Memory B cell (primary cell): ENCODE results near the gene CDKL1.

Experiments
- ATAC-seq: fragments of 150-1000 bp; cut with Tn5 transposase; 2 replicates; pipeline ENCODE4 v1.10.0; 2021; ENCODE audit warnings: low read depth, mild to moderate bottlenecking, moderate library complexity
- DNase-seq, 2 donors: peaks; one replicate each; pipeline ENCODE4 v3.0.0; 2022; ENCODE audit warnings: low spot score in 2 of 2
- H3K27ac Mint-ChIP-seq: one replicate; pipeline ENCODE4 v1.8.0; 2022; ENCODE audit warnings: mild to moderate bottlenecking, moderate library complexity, mixed read lengths
- H3K27me3 Mint-ChIP-seq: one replicate; pipeline ENCODE4 v1.8.0; 2022; ENCODE audit warnings: mixed read lengths
- H3K36me3 Mint-ChIP-seq: one replicate; pipeline ENCODE4 v1.8.0; 2022; ENCODE audit warnings: mild to moderate bottlenecking, mixed read lengths
- H3K4me1 Mint-ChIP-seq: one replicate; pipeline ENCODE4 v1.8.0; 2022; ENCODE audit warnings: mixed read lengths
- H3K4me3 Mint-ChIP-seq: one replicate; pipeline ENCODE4 v1.8.0; 2022; ENCODE audit warnings: mild to moderate bottlenecking, moderate library complexity, mixed read lengths
- H3K9me3 Mint-ChIP-seq: one replicate; pipeline ENCODE4 v1.8.0; 2022; ENCODE audit warnings: mixed read lengths

CDKL1 gene

GRCh38 chr14:50396631-50397389 is at the start of gene CDKL1:
Gene CDKL1, minus strand, starts transcription at chr14:50396881. Its CDS starts 1,013 bp downstream, at chr14:50395868.
- H3K27me3 Mint-ChIP-seq: peaks cover 2% of the 10 kb centered on the region
- peaks cover 15% of the 10 kb centered on the region for H3K4me1 Mint-ChIP-seq
- H3K36me3 Mint-ChIP-seq: peaks cover 2% of the 10 kb centered on the region
- no peaks in the 10 kb centered on the region for H3K9me3 Mint-ChIP-seq
- peak within 1 kb of the TSS; percentile 39 for H3K27ac Mint-ChIP-seq
- peak within 1 kb of the TSS; percentile 90 for H3K4me3 Mint-ChIP-seq
- DNase-seq: peak; percentile 7 to 34
- ATAC-seq: peak; percentile 65

DNA sequence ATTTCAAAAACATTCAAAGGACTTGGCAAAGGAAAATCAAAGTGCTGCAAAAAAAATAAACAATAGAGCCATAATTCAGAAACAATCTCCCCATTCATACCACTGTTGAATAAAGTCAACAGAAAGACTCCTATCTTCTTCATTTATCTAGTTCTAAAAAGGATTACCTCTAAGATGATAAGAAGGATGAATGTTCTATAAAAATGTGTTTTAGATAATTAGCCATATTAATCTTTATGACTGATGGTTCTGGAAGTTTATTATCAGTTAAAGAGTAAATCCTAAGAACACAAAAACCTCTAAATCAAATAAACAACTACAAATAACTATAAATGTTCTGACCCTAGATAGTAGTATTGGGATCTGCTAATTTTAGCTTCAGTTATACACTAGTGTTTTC is 37.8 kb upstream of the CDKL1 start:
- no peaks in the 10 kb centered on the region for H3K27me3 Mint-ChIP-seq
- ATAC-seq: no peak

GRCh38 chr14:50432131-50432530 is 35.5 kb upstream of the CDKL1 start:
- DNase-seq: no peak
- Mint-ChIP-seq H3K27ac (no peak overlapping the region), H3K27me3 (no peaks in the 10 kb centered on the region), H3K4me1 (no peaks in the 10 kb centered on the region), H3K4me3 (no peak overlapping the region), H3K36me3 (peaks cover 24% of the 10 kb centered on the region), H3K9me3 (no peaks in the 10 kb centered on the region)
- no peak for ATAC-seq

More for the DNA sequence above, 37.8 kb upstream of the CDKL1 start:
- Mint-ChIP-seq H3K9me3 (peaks cover 3% of the 10 kb centered on the region), H3K36me3 (peaks cover 32% of the 10 kb centered on the region), H3K4me1 (no peaks in the 10 kb centered on the region), H3K27ac (no peak overlapping the region), H3K4me3 (no peak overlapping the region)
- DNase-seq: no peak

DNA sequence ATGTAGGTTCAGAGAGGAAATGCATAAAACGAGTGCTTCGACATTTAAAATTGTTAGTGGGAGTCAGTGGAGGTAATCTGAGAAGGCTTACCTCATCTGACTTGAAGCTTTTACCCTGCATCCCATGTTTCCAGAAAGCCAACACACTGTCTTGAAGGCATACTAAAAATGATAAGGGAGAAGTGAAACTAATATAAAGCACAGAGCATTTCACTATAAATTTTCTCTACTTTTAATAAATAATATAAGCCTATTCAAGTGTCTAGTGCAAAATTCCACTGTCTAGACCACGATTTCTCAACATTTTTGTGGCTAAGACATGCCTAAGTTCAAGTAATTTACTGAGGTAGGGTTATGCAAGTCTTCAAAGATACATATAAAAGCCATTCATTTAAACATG is 29.1 kb upstream of the CDKL1 start:
- Mint-ChIP-seq H3K4me3 (no peak overlapping the region), H3K27ac (no peak overlapping the region), H3K9me3 (no peaks in the 10 kb centered on the region), H3K4me1 (no peaks in the 10 kb centered on the region), H3K36me3 (peaks cover 13% of the 10 kb centered on the region), H3K27me3 (no peaks in the 10 kb centered on the region)
- no peak for DNase-seq
- no peak for ATAC-seq

- no peaks in the 10 kb centered on the region for H3K27me3 Mint-ChIP-seq
- H3K4me3 Mint-ChIP-seq: no peak overlapping the region
- ATAC-seq: no peak
- no peaks in the 10 kb centered on the region for H3K4me1 Mint-ChIP-seq
- H3K9me3 Mint-ChIP-seq: no peaks in the 10 kb centered on the region
- DNase-seq: no peak
- no peak overlapping the region for H3K27ac Mint-ChIP-seq
- H3K36me3 Mint-ChIP-seq: peaks cover 13% of the 10 kb centered on the region
Measured at GRCh38 chr14:50425105-50425504, 28.4 kb upstream of the CDKL1 start.

DNA sequence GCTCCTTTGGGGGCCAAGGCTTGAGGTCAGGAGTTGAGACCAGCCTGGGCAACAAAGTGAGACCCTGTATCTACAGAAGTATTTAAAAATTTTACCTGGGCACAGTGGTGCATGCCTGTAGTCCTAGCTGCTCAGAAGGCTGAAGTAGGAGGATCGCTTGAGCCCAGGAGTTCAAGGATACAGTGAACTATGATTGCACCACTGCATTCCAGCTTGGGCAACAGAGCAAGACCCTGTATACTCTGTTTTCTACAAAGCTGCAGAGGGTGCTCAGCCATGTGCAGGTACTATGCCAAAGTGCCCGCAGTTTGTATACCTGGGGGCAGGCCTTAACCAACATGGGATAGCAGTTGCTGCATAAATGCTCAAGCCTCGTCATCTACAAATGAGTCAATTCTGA is 26.8 kb upstream of the CDKL1 start:
- DNase-seq (no peak), ATAC-seq (no peak)
- no peaks in the 10 kb centered on the region for H3K27me3 Mint-ChIP-seq
- peaks cover 19% of the 10 kb centered on the region for H3K36me3 Mint-ChIP-seq
- H3K4me1 Mint-ChIP-seq: no peaks in the 10 kb centered on the region
- H3K27ac Mint-ChIP-seq: no peak overlapping the region
- no peak overlapping the region for H3K4me3 Mint-ChIP-seq
- no peaks in the 10 kb centered on the region for H3K9me3 Mint-ChIP-seq

- Mint-ChIP-seq H3K36me3 (peaks cover 25% of the 10 kb centered on the region), H3K27me3 (no peaks in the 10 kb centered on the region), H3K4me3 (no peak overlapping the region), H3K27ac (no peak overlapping the region), H3K9me3 (peaks cover 2% of the 10 kb centered on the region), H3K4me1 (no peaks in the 10 kb centered on the region)
- ATAC-seq (no peak), DNase-seq (no peak)
Measured at GRCh38 chr14:50421499-50421898, 24.8 kb upstream of the CDKL1 start.

DNA sequence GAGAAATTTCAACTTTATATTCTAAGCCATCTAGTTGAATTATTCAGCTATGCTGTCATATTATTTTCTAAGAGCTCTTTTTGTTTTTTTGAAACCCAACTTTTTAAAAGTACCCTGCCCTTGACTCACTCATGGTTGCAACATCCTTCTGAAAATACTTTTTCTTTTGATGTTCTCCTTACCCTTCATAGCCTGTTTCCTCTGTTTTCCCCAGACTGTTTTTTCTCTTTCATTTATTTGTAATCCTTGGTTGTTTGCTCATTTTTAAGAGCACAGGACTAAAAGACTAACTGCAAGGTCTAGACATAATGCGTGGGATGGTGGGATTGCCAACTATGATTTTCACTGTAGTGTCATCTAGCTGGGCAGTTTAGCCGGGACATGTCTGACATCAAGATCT is 21.2 kb upstream of the CDKL1 start:
- Mint-ChIP-seq H3K9me3 (peaks cover 5% of the 10 kb centered on the region), H3K36me3 (peaks cover 32% of the 10 kb centered on the region), H3K4me1 (no peaks in the 10 kb centered on the region), H3K4me3 (no peak overlapping the region), H3K27me3 (no peaks in the 10 kb centered on the region), H3K27ac (no peak overlapping the region)
- DNase-seq: no peak
- no peak for ATAC-seq

GRCh38 chr14:50410921-50411320 is 14.2 kb upstream of the CDKL1 start:
- no peaks in the 10 kb centered on the region for H3K27me3 Mint-ChIP-seq
- peaks cover 5% of the 10 kb centered on the region for H3K9me3 Mint-ChIP-seq
- H3K36me3 Mint-ChIP-seq: peaks cover 10% of the 10 kb centered on the region
- H3K27ac Mint-ChIP-seq: no peak overlapping the region
- ATAC-seq (no peak), DNase-seq (no peak)
- no peak overlapping the region for H3K4me3 Mint-ChIP-seq
- H3K4me1 Mint-ChIP-seq: no peaks in the 10 kb centered on the region

DNA sequence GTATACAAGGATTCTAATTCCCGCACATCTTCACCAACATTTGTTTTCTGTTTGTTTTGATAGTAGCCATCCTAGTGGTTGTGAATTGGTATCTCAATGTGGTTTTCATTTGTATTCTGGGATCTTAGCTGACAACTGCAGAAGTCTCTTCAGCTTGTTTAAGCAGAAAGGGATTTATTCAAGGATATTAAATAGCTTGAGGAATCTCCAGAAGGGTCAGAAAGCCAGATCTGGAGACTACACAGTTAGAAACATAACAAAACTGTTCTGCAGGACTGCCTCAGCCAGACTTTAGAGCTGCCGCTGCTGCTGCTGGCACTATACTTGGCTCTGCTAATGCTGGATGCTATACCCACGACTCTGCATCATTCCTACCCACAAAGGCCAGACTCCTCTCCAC is 13.4 kb upstream of the CDKL1 start:
- H3K27ac Mint-ChIP-seq: no peak overlapping the region
- peaks cover 5% of the 10 kb centered on the region for H3K9me3 Mint-ChIP-seq
- ATAC-seq (no peak), DNase-seq (no peak)
- no peaks in the 10 kb centered on the region for H3K27me3 Mint-ChIP-seq
- H3K36me3 Mint-ChIP-seq: peaks cover 9% of the 10 kb centered on the region
- no peak overlapping the region for H3K4me3 Mint-ChIP-seq
- no peaks in the 10 kb centered on the region for H3K4me1 Mint-ChIP-seq

DNA sequence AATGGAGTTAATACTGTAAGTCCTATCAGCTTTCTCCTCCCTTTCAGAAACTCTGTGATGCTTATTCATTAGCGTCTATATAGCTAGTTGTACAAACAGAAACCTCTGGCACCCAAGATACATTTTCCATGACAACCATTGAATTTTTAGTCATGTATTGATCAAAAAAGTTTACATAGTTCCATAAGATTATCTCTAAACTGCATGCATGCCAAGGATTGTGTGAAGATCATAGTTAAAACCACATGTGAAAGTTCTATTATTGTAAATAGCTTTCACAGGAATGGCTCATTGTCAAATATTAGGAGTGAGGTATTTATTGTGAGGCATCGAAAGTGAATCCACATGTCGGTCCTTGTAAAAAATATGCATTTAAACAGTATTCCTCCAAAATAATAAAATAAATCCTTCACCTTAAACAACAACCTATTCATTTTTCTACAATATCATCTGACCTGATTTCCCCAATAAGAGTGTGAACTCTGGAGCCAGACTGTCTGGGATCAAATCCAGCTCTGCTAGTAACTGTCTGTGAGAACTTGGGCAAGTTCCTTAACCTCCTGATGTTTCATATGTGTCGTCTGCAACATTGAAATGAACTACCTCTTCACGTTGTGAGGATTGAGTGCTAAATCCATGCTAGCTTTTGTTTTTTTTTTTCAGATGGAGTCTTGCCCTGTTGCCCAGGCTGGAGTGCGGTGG is 10.6 kb upstream of the CDKL1 start:
- no peaks in the 10 kb centered on the region for H3K4me1 Mint-ChIP-seq
- peaks cover 1% of the 10 kb centered on the region for H3K36me3 Mint-ChIP-seq
- H3K9me3 Mint-ChIP-seq: peaks cover 1% of the 10 kb centered on the region
- ATAC-seq (no peak), DNase-seq (no peak)
- no peaks in the 10 kb centered on the region for H3K27me3 Mint-ChIP-seq
- no peak overlapping the region for H3K4me3 Mint-ChIP-seq
- H3K27ac Mint-ChIP-seq: no peak overlapping the region

- no peak for ATAC-seq
- Mint-ChIP-seq H3K4me1 (no peaks in the 10 kb centered on the region), H3K27ac (no peak overlapping the region), H3K36me3 (no peaks in the 10 kb centered on the region), H3K9me3 (no peaks in the 10 kb centered on the region), H3K27me3 (no peaks in the 10 kb centered on the region), H3K4me3 (no peak overlapping the region)
- no peak for DNase-seq
Measured at GRCh38 chr14:50403419-50403818, 6.7 kb upstream of the CDKL1 start.

DNA sequence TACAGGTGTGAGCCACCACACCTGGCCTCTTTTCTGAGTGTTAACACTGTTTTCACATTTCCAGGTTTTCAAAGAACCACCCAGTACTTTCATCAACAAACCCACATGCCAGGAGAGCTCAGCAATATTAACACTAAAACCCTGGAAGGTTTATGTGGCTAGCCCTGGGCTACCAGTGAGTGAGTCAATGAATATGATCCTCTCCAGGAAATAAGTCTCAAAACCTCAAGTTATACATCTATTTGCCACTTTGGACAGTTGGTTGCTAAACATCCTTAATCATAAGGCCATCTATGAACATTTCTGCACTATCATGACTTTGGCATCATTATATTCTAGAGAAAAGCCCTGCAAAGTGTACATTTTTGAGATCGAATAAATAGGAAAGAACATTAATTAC is 6.3 kb upstream of the CDKL1 start:
- no peak for DNase-seq
- H3K27me3 Mint-ChIP-seq: no peaks in the 10 kb centered on the region
- H3K27ac Mint-ChIP-seq: no peak overlapping the region
- no peaks in the 10 kb centered on the region for H3K9me3 Mint-ChIP-seq
- ATAC-seq: no peak
- no peak overlapping the region for H3K4me3 Mint-ChIP-seq
- H3K36me3 Mint-ChIP-seq: no peaks in the 10 kb centered on the region
- H3K4me1 Mint-ChIP-seq: no peaks in the 10 kb centered on the region

DNA sequence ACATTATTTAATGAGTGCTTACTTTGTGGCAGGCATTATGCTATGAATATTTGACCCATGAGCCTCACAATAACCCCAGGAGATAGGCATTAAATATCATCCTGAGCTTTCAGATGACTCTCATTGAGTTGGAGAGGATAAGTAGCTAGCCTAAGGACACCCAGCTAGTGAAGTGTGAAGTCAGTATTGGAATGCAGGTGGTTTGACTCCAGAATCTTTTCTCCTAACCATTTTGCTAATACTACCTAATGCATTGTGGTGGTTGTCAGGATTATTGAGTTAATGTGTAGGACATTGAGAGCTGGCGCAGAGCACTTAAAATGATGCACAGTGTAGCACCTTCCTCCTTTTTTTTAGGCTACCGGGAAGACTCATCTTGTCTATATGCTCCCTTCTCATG is 3.8 kb upstream of the CDKL1 start:
- DNase-seq (no peak), ATAC-seq (no peak)
- H3K4me3 Mint-ChIP-seq: no peak overlapping the region
- H3K9me3 Mint-ChIP-seq: no peaks in the 10 kb centered on the region
- H3K27me3 Mint-ChIP-seq: peaks cover 2% of the 10 kb centered on the region
- H3K27ac Mint-ChIP-seq: no peak overlapping the region
- peaks cover 2% of the 10 kb centered on the region for H3K36me3 Mint-ChIP-seq
- H3K4me1 Mint-ChIP-seq: peaks cover 11% of the 10 kb centered on the region
